ENCODE results near the gene DOCK6. TPM values are rescaled to one million over a fixed set of nuclear protein-coding genes. Genes with fewer than 3 reads are reported as not detected.

The DOCK6 gene
- total RNA-seq, 1 experiment from 2014 or later, result 57.9 TPM

DNA sequence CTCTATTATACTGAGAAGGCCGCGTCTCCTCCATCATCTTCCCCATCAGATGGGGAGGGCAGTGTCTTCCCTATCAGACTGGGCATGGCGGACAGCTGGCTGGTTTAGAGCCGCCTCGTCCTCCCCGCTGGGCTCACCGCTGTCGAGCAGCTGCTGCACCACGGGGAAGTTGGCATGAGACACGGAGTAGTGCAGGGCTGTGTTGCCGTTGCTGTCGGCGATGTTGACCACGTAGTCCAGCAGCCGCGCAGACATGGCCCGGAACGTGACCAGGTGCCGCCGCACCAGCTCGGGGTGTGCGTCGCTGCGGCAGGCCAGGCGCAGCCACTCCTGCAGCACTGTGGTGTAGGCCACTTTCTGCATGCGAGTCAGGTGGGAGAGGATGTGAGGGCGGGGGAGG, 88.0 kb downstream of the DOCK6 start:
- H3K9ac ChIP-seq (ENCODE audit: extremely low read depth, insufficient read length, low read length), result no peak overlapping the region
- H3K4me1 ChIP-seq (ENCODE audit: insufficient read depth, low read length), result no peaks in the 10 kb centered on the region
- Mint-ChIP-seq H3K27me3 (ENCODE audit: low read depth) (no peaks in the 10 kb centered on the region), H3K36me3 (ENCODE audit: insufficient read depth in 1 of 3, low read depth in 3 of 3) (peaks cover 20 to 57% (median 53%) of the 10 kb centered on the region in 3 experiments; a peak in 6 of 7 replicates), H3K4me3 (no peak overlapping the region), H3K27ac (no peak overlapping the region), H3K4me1 (no peaks in the 10 kb centered on the region), H3K9me3 (no peaks in the 10 kb centered on the region)
- no peaks in the 10 kb centered on the region for H3K23me2 ChIP-seq (ENCODE audit: insufficient read length, low read depth, low read length, poor library complexity, severe bottlenecking)
- H2AK5ac ChIP-seq (ENCODE audit: insufficient read length, low read length), result no peak overlapping the region
- H3T11ph ChIP-seq (ENCODE audit: low read length), result no peak overlapping the region
- no peaks in the 10 kb centered on the region for H3K27me3 ChIP-seq (ENCODE audit: insufficient read depth, low read length)
- H3K9me3 ChIP-seq (ENCODE audit: control insufficient read depth, low read depth, low read length), result no peaks in the 10 kb centered on the region
- no peak overlapping the region for H3K27ac ChIP-seq (ENCODE audit: insufficient read length, low read depth, low read length)
- H3K23ac ChIP-seq (ENCODE audit: insufficient read length, low read depth, low read length), result no peak overlapping the region
- no peak overlapping the region for H4K91ac ChIP-seq (ENCODE audit: insufficient read length, low read depth, low read length)
- no peak overlapping the region for H3K14ac ChIP-seq (ENCODE audit: insufficient read depth, low read length)
- no peak overlapping the region for H3K18ac ChIP-seq (ENCODE audit: insufficient read length, low read depth, low read length)
- H3K4me2 ChIP-seq (ENCODE audit: insufficient read depth, insufficient read length, low read length), result no peak overlapping the region
- H4K8ac ChIP-seq (replicated peaks; ENCODE audit: insufficient read length, low read depth, low read length), result no peak overlapping the region
- H2BK15ac ChIP-seq (ENCODE audit: low read depth, low read length), result no peak overlapping the region
- H2BK12ac ChIP-seq (ENCODE audit: insufficient read length, low read depth, low read length), result no peak overlapping the region
- no peak for DNase-seq
- H2AFZ ChIP-seq (ENCODE audit: low read length), result no peak overlapping the region
- no peaks in the 10 kb centered on the region for H3K79me1 ChIP-seq (ENCODE audit: insufficient read depth, low read depth, low read length, poor library complexity, severe bottlenecking)
- H3K56ac ChIP-seq (ENCODE audit: insufficient read length, low read depth, low read length), result no peak overlapping the region
- H2BK20ac ChIP-seq (ENCODE audit: low read depth, low read length, poor library complexity, severe bottlenecking), result no peak overlapping the region
- H4K20me1 ChIP-seq (ENCODE audit: control insufficient read depth, insufficient read depth, insufficient read length), result no peaks in the 10 kb centered on the region
- H4K5ac ChIP-seq (ENCODE audit: insufficient read length, low read depth, low read length), result no peak overlapping the region
- H2BK120ac ChIP-seq (ENCODE audit: low read depth, low read length, poor library complexity, severe bottlenecking), result no peak overlapping the region
- H3K79me2 ChIP-seq (ENCODE audit: insufficient read depth, low read length), result no peaks in the 10 kb centered on the region
- H2BK5ac ChIP-seq (ENCODE audit: insufficient read length, low read length), result no peak overlapping the region
- no peak overlapping the region for H3K4ac ChIP-seq (ENCODE audit: low read depth, low read length)
- TF ChIP-seq, protein P1, sequence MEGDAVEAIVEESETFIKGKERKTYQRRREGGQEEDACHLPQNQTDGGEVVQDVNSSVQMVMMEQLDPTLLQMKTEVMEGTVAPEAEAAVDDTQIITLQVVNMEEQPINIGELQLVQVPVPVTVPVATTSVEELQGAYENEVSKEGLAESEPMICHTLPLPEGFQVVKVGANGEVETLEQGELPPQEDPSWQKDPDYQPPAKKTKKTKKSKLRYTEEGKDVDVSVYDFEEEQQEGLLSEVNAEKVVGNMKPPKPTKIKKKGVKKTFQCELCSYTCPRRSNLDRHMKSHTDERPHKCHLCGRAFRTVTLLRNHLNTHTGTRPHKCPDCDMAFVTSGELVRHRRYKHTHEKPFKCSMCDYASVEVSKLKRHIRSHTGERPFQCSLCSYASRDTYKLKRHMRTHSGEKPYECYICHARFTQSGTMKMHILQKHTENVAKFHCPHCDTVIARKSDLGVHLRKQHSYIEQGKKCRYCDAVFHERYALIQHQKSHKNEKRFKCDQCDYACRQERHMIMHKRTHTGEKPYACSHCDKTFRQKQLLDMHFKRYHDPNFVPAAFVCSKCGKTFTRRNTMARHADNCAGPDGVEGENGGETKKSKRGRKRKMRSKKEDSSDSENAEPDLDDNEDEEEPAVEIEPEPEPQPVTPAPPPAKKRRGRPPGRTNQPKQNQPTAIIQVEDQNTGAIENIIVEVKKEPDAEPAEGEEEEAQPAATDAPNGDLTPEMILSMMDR (conservative IDR thresholded peaks at IDR 0.05), result no peak
- no CpG with 5 or more reads among the region's 27 CpGs for WGBS (ENCODE audit: extremely low coverage, insufficient read length, low lambda C conversion rate)

Measured in H9 (cell line).